NCI-H128 (cell line): ENCODE measurements around the gene PDE6B.
"Not testable (repeated sequence)": the region's sequence is repeated elsewhere in the genome, so short reads cannot be mapped to it uniquely, and the experiment has no call there.

Experiments
- DNase-seq: peaks from one replicate; lab custom pipeline; 2025; ENCODE audit not compliant: unreplicated experiment; lab: John Stamatoyannopoulos, UW

The PDE6B gene

GRCh38 chr4:682490-683172 is 57.3 kb downstream of the PDE6B start:
- no peak for DNase-seq

- no peak for DNase-seq
Observed at GRCh38 chr4:683247-683897, 58.0 kb downstream of the PDE6B start.

- DNase-seq: no peak
Observed at GRCh38 chr4:683982-684622, 58.7 kb downstream of the PDE6B start.

GRCh38 chr4:684623-685327 is 59.4 kb downstream of the PDE6B start:
- no peak for DNase-seq

- DNase-seq: no peak
Observed at GRCh38 chr4:685679-686412, 60.5 kb downstream of the PDE6B start.

- DNase-seq: no peak
Observed at GRCh38 chr4:686413-687040, 61.2 kb downstream of the PDE6B start.

- DNase-seq: no peak
Observed at GRCh38 chr4:687048-687970, 61.9 kb downstream of the PDE6B start.

GRCh38 chr4:687971-688853 is 62.8 kb downstream of the PDE6B start:
- DNase-seq: no peak

- no peak for DNase-seq
Observed at GRCh38 chr4:688854-689681, 63.7 kb downstream of the PDE6B start, which contains the start of gene SLC49A3. Gene SLC49A3, minus strand, starts transcription at chr4:689151. Its CDS starts 24 bp downstream, at chr4:689127.

- no peak for DNase-seq
Observed at GRCh38 chr4:689723-690122, 64.3 kb downstream of the PDE6B start.

- DNase-seq: no peak
Observed at GRCh38 chr4:692771-693554, 67.6 kb downstream of the PDE6B start.

- not testable (repeated sequence) for DNase-seq
Observed at GRCh38 chr4:694341-694940, 69.1 kb downstream of the PDE6B start.

GRCh38 chr4:699816-700580 is 74.6 kb downstream of the PDE6B start:
- no peak for DNase-seq

GRCh38 chr4:700587-701264 is 75.4 kb downstream of the PDE6B start:
- no peak for DNase-seq

GRCh38 chr4:702618-703048 is 77.3 kb downstream of the PDE6B start:
- DNase-seq: no peak
